Ishikawa (cell line): ENCODE data around the gene FXYD5.

Source experiments
- CEBPB ChIP-seq: IDR thresholded peaks from 2 replicates; pipeline ENCODE4 v1.6.1; 2012
- CREB1 ChIP-seq: IDR thresholded peaks from 2 replicates; pipeline ENCODE4 v1.6.1; 2012; ENCODE audit warnings: low read depth
- EGR1 ChIP-seq: IDR thresholded peaks from 2 replicates; pipeline ENCODE4 v1.6.1; 2012
- EP300 ChIP-seq: IDR thresholded peaks from 2 replicates; pipeline ENCODE4 v1.6.1; 2012; ENCODE audit warnings: borderline replicate concordance
- FOXM1 ChIP-seq: IDR thresholded peaks from 2 replicates; pipeline ENCODE4 v1.6.1; 2012; ENCODE audit warnings: low read depth, borderline replicate concordance
- MAX ChIP-seq: IDR thresholded peaks from 2 replicates; pipeline ENCODE4 v1.6.1; 2012
- NFIC ChIP-seq: IDR thresholded peaks from 2 replicates; pipeline ENCODE4 v1.6.1; 2012
- RAD21 ChIP-seq: IDR thresholded peaks from 2 replicates; pipeline ENCODE4 v1.6.1; 2012; ENCODE audit warnings: low read depth
- REST ChIP-seq: IDR thresholded peaks from 2 replicates; pipeline ENCODE4 v1.6.1; 2012; ENCODE audit warnings: low read depth, mild to moderate bottlenecking
- TAF1 ChIP-seq: IDR thresholded peaks from 2 replicates; pipeline ENCODE4 v1.6.1; 2012; ENCODE audit warnings: low read depth, mild to moderate bottlenecking
- TCF12 ChIP-seq: IDR thresholded peaks from 2 replicates; pipeline ENCODE4 v1.6.1; 2012; ENCODE audit warnings: low read depth
- TEAD4 ChIP-seq: IDR thresholded peaks from 2 replicates; pipeline ENCODE4 v1.6.1; 2012
- USF1 ChIP-seq: IDR thresholded peaks from 2 replicates; pipeline ENCODE4 v1.6.1; 2012
- YY1 ChIP-seq: IDR thresholded peaks from 2 replicates; pipeline ENCODE4 v1.6.1; 2012; ENCODE audit warnings: low read depth
- ZBTB7A ChIP-seq: IDR thresholded peaks from 2 replicates; pipeline ENCODE4 v1.6.1; 2012; ENCODE audit warnings: low read depth

Gene FXYD5

GRCh38 chr19:35107545-35107944 is 47.0 kb upstream of the FXYD5 start:
- no peak for TF ChIP-seq YY1
- no peak for TF ChIP-seq FOXM1
- no peak for TF ChIP-seq USF1
- TF ChIP-seq NFIC, result no peak
- TF ChIP-seq EP300, result no peak

- TF ChIP-seq USF1 (no peak), FOXM1 (no peak), CREB1 (no peak), ZBTB7A (no peak), CEBPB (no peak), RAD21 (no peak), TAF1 (no peak), EP300 (no peak), YY1 (no peak), TCF12 (no peak), NFIC (no peak), REST (no peak), MAX (no peak), EGR1 (no peak)
Observed at GRCh38 chr19:35108730-35109129, 45.8 kb upstream of the FXYD5 start.

GRCh38 chr19:35109395-35110112 is 45.0 kb upstream of the FXYD5 start:
- TF ChIP-seq EP300, result no peak
- no peak for TF ChIP-seq TCF12

- TF ChIP-seq USF1, result no peak
- no peak for TF ChIP-seq CEBPB
- TF ChIP-seq EP300, result no peak
Observed at GRCh38 chr19:35110974-35111373, 43.6 kb upstream of the FXYD5 start.

- TF ChIP-seq NFIC, result no peak
- TF ChIP-seq FOXM1, result no peak
- TF ChIP-seq RAD21, result no peak
- TF ChIP-seq CEBPB, result no peak
- TF ChIP-seq ZBTB7A, result no peak
- TF ChIP-seq REST, result no peak
- no peak for TF ChIP-seq MAX
- TF ChIP-seq TEAD4, result no peak
- no peak for TF ChIP-seq CREB1
- TF ChIP-seq TAF1, result no peak
- TF ChIP-seq USF1, result no peak
- TF ChIP-seq TCF12, result no peak
Observed at GRCh38 chr19:35112995-35113688, 41.4 kb upstream of the FXYD5 start.
